DND-41 (cell line): Measurements from ENCODE around the gene ABCB8.

Source experiments
- ATAC-seq: fragments of 200-7000 bp; cut with Tn5 transposase; 3 replicates; pipeline ENCODE4 v1.9.1; 2021; ENCODE audit warnings: low read depth; ENCODE audit not compliant: insufficient read depth
- DNase-seq: peaks from one replicate; pipeline ENCODE4 v3.0.0-alpha.2; 2020
- H2AFZ ChIP-seq: 2 replicates; pipeline ENCODE4 v1.6.0; 2012; ENCODE audit warnings: low read depth, low read length
- H3K27ac ChIP-seq: 2 replicates; pipeline ENCODE4 v1.5.1; 2012; ENCODE audit warnings: low read length, inconsistent platforms
- H3K27me3 ChIP-seq: fragments of 200-600 bp; sonication (generic); 2 replicates; pipeline ENCODE4 v1.6.0; 2012; ENCODE audit warnings: low read length, mild to moderate bottlenecking, inconsistent platforms; ENCODE audit not compliant: insufficient read depth, poor library complexity
- H3K36me3 ChIP-seq: 2 replicates; pipeline ENCODE4 v1.5.1; 2012; ENCODE audit warnings: low read length, inconsistent platforms; ENCODE audit not compliant: insufficient read depth
- H3K4me1 ChIP-seq: 2 replicates; pipeline ENCODE4 v1.5.1; 2012; ENCODE audit warnings: mild to moderate bottlenecking, low read length; ENCODE audit not compliant: insufficient read depth
- H3K4me2 ChIP-seq: 2 replicates; pipeline ENCODE4 v1.6.0; 2012; ENCODE audit warnings: mild to moderate bottlenecking, moderate library complexity, low read length, inconsistent platforms; ENCODE audit not compliant: insufficient read depth
- H3K4me3 ChIP-seq, 2 experiments: fragments of 200-600 bp in 1 of 2; shearing (Covaris generic) in 1 of 2; 2 replicates each; pipeline ENCODE4 v1.5.1; 2012 to 2016; ENCODE audit warnings: inconsistent platforms in 2 of 2, low read length in 2 of 2, mild to moderate bottlenecking in 2 of 2, low read depth in 1 of 2, moderate library complexity in 1 of 2
- H3K79me2 ChIP-seq: 2 replicates; pipeline ENCODE4 v1.6.0; 2012; ENCODE audit warnings: low read length, inconsistent platforms; ENCODE audit not compliant: insufficient read depth
- H3K9ac ChIP-seq: 2 replicates; pipeline ENCODE4 v1.6.0; 2012; ENCODE audit warnings: low read depth, mild to moderate bottlenecking, inconsistent platforms, low read length, moderate library complexity
- H3K9me3 ChIP-seq: 2 replicates; pipeline ENCODE4 v1.5.1; 2012; ENCODE audit warnings: low read length, moderate library complexity, mild to moderate bottlenecking, inconsistent platforms; ENCODE audit not compliant: insufficient read depth, severe bottlenecking
- H4K20me1 ChIP-seq: 2 replicates; pipeline ENCODE4 v1.6.0; 2012; ENCODE audit warnings: low read length; ENCODE audit not compliant: insufficient read depth
- CTCF ChIP-seq: IDR thresholded peaks from 2 replicates; pipeline ENCODE4 v1.5.1; 2012; ENCODE audit warnings: borderline replicate concordance, low read length, moderate library complexity, mild to moderate bottlenecking; ENCODE audit not compliant: poor library complexity, severe bottlenecking; ENCODE audit errors: extremely low read depth
- EZH2 ChIP-seq: IDR thresholded peaks from 3 replicates; pipeline ENCODE4 v1.6.1; 2012; ENCODE audit warnings: borderline replicate concordance, low read depth, mild to moderate bottlenecking, moderate library complexity, low read length, inconsistent platforms; ENCODE audit not compliant: severe bottlenecking

ABCB8 gene

GRCh38 chr7:151066273-151066974 is 38.2 kb downstream of the ABCB8 start:
- no peak overlapping the region for H3K9ac ChIP-seq
- H3K27ac ChIP-seq: no peak overlapping the region
- H3K4me2 ChIP-seq: no peak overlapping the region
- H3K4me3 ChIP-seq: no peak overlapping the region
- H3K9me3 ChIP-seq: no peaks in the 10 kb centered on the region
- peaks cover 13% of the 10 kb centered on the region for H3K4me1 ChIP-seq
- no peaks in the 10 kb centered on the region for H3K27me3 ChIP-seq
- DNase-seq: no peak
- H3K79me2 ChIP-seq: peaks cover 14% of the 10 kb centered on the region
- TF ChIP-seq CTCF (no peak), EZH2 (no peak)
- ATAC-seq: no peak
- peaks cover 93% of the 10 kb centered on the region for H3K36me3 ChIP-seq
- H2AFZ ChIP-seq: no peak overlapping the region
- peaks cover 24% of the 10 kb centered on the region for H4K20me1 ChIP-seq

GRCh38 chr7:151068069-151068773 is 40.0 kb downstream of the ABCB8 start:
- Histone ChIP-seq H3K4me2 (no peak overlapping the region), H2AFZ (no peak overlapping the region), H4K20me1 (peaks cover 10% of the 10 kb centered on the region; the same call in 1 of the 2 replicates), H3K4me3 (no peak overlapping the region), H3K36me3 (peaks cover 88% of the 10 kb centered on the region), H3K9me3 (no peaks in the 10 kb centered on the region), H3K9ac (no peak overlapping the region), H3K79me2 (peaks cover 3% of the 10 kb centered on the region; the same call in 1 of the 2 replicates), H3K4me1 (no peaks in the 10 kb centered on the region), H3K27me3 (no peaks in the 10 kb centered on the region), H3K27ac (no peak overlapping the region)
- ATAC-seq (no peak), DNase-seq (no peak)
- TF ChIP-seq EZH2 (no peak), CTCF (no peak)

GRCh38 chr7:151069841-151070573 is 41.8 kb downstream of the ABCB8 start:
- DNase-seq (no peak), ATAC-seq (no peak)
- TF ChIP-seq CTCF: no peak
- no peak for TF ChIP-seq EZH2
- no peak overlapping the region for H3K9ac ChIP-seq
- no peaks in the 10 kb centered on the region for H3K4me1 ChIP-seq
- 0 out of 2 replicates have a peak, but pooled peaks cover 5% of the 10 kb centered on the region for H4K20me1 ChIP-seq
- no peaks in the 10 kb centered on the region for H3K79me2 ChIP-seq
- no peaks in the 10 kb centered on the region for H3K27me3 ChIP-seq
- no peak overlapping the region for H3K4me3 ChIP-seq
- no peak overlapping the region for H2AFZ ChIP-seq
- no peak overlapping the region for H3K27ac ChIP-seq
- peaks cover 88% of the 10 kb centered on the region for H3K36me3 ChIP-seq
- H3K9me3 ChIP-seq: no peaks in the 10 kb centered on the region
- no peak overlapping the region for H3K4me2 ChIP-seq
